Left lung (tissue), 10 donors: ENCODE results near the gene VPS41. TPM values are rescaled to one million over a fixed set of nuclear protein-coding genes. Genes with fewer than 3 reads are reported as not detected.

Experiments used
- ATAC-seq: fragments of 200-7000 bp; cut with Tn5 transposase; one replicate; pipeline ENCODE4 v1.9.1; 2020; ENCODE audit warnings: moderate library complexity
- DNase-seq, 4 donors: peaks; one replicate each; pipeline ENCODE4 v3.0.0-alpha.2; 2013 to 2020
- H3K27ac ChIP-seq, 2 donors: fragments of 200-600 bp; sonication (generic) in 1 of 2; one replicate each; pipeline versions ENCODE4 v1.5.0 to v1.8.0; 2020 to 2021
- H3K27me3 ChIP-seq, 2 donors: fragments of 200-600 bp; sonication (generic) in 1 of 2; one replicate each; pipeline versions ENCODE4 v1.5.0 to v1.8.0; 2020 to 2021
- H3K36me3 ChIP-seq, 2 donors: fragments of 200-600 bp; sonication (generic) in 1 of 2; one replicate each; pipeline versions ENCODE4 v1.5.0 to v1.8.0; 2020 to 2021
- H3K4me1 ChIP-seq, 2 donors: fragments of 200-600 bp; one replicate each; pipeline ENCODE4 v1.8.0; 2021
- H3K4me3 ChIP-seq, 2 donors: fragments of 200-600 bp; sonication (generic) in 1 of 2; one replicate each; pipeline versions ENCODE4 v1.5.0 to v1.8.0; 2020 to 2021; ENCODE audit warnings: mild to moderate bottlenecking in 1 of 2
- H3K9me3 ChIP-seq, 2 donors: fragments of 200-600 bp; sonication (generic) in 1 of 2; one replicate each; pipeline versions ENCODE4 v1.5.0 to v1.8.0; 2020 to 2021
- intact Hi-C, 2 donors: fragments of 100-400 bp; cut with DNase I; formaldehyde crosslinking; loops; one replicate each; pipeline versions ENCODE4 v1.11.2 to v1.14.2; 2022
- polyA plus RNA-seq, 6 donors: library from polyadenylated mRNA; unstranded; fragments of 120-200 nt; gene quantifications; one replicate each; pipeline ENCODE4 v1.2.1, GENCODE V29; 2013; ENCODE audit not compliant: insufficient read length in 6 of 6
- total RNA-seq, 2 donors: library from RNA; stranded (reverse); fragmentation: NEBNext Ultra II Directional; extraction: Animal tissue kit (Norgen Biotek cat#: 25700); gene quantifications; one replicate each; pipeline ENCODE4 v1.2.1, GENCODE V29; 2021
- TF ChIP-seq, protein P1 (sequence below), 2 donors: fragments of 200-600 bp; sonication (generic) in 1 of 2; IDR thresholded peaks; one replicate each; pipeline versions ENCODE4 v1.5.0 to v1.8.0; 2021; ENCODE audit warnings: antibody characterized with exemption in 2 of 2
- donor health status: DM: no; HTN: yes; CAD: no.
- donor health status: DM: no; HTN: no; CAD: no.

Gene VPS41
- total and polyA plus RNA-seq, 8 donors: 63.0 to 99.9 (median 82.3) TPM

DNA sequence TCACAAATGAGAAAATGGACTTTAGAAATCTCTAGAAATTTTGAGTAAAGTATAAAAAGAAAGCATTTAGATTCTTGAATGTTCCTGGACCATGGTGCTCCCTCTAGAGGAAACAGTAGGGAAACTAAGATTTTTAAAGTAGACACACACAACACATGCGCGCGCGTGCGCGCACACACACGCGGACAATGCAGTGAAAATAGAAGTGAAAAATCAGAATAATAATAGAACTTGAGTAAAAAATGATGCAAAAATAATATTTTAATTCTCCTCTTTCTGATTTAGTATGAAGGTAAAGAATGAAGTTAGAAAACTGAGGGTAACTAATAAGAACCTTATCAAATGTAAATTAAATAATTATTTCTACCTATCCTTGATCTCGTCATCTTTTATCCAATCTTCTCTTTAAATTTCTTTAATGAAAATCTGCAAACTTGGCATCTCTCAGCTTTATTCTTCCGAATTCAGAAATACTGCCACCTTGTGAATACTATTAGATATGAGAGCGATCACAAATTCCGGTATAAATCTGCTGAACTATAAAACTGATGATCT, 160.9 kb downstream of the VPS41 start:
- TF ChIP-seq, protein P1, sequence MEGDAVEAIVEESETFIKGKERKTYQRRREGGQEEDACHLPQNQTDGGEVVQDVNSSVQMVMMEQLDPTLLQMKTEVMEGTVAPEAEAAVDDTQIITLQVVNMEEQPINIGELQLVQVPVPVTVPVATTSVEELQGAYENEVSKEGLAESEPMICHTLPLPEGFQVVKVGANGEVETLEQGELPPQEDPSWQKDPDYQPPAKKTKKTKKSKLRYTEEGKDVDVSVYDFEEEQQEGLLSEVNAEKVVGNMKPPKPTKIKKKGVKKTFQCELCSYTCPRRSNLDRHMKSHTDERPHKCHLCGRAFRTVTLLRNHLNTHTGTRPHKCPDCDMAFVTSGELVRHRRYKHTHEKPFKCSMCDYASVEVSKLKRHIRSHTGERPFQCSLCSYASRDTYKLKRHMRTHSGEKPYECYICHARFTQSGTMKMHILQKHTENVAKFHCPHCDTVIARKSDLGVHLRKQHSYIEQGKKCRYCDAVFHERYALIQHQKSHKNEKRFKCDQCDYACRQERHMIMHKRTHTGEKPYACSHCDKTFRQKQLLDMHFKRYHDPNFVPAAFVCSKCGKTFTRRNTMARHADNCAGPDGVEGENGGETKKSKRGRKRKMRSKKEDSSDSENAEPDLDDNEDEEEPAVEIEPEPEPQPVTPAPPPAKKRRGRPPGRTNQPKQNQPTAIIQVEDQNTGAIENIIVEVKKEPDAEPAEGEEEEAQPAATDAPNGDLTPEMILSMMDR (IDR thresholded peaks at IDR 0.05): peak in 1 of 2 donors; percentile 20
- DNase-seq (no peak), ATAC-seq (no peak)
- Histone ChIP-seq H3K27me3 (no peaks in the 10 kb centered on the region), H3K4me1 (no peaks in the 10 kb centered on the region), H3K4me3 (no peak overlapping the region), H3K36me3 (peaks cover 0 to 55% of the 10 kb centered on the region in 2 donors), H3K9me3 (no peaks in the 10 kb centered on the region), H3K27ac (no peak overlapping the region)
- intact Hi-C loops: no loop called here

DNA sequence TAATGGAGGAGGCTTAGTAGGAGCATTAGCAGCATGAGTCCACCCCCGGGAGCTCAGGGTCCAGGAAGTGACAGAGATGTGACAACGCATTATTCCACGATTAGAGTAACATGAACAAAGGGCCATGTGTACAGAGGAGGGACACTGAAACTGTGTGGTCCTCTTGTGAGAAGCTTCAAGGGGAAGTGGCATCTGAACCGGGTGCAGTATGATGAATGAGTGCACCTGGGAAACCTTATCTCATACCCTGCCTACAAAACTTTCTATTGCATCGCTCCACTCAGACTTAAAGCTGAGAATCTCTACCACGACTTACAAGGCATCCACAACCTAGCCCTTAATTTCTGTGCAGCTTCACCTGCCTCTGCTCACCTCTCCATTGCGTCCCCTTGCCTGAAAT, 162.6 kb downstream of the VPS41 start:
- no peak for ATAC-seq
- Histone ChIP-seq H3K4me3 (no peak overlapping the region), H3K4me1 (no peaks in the 10 kb centered on the region), H3K9me3 (no peaks in the 10 kb centered on the region), H3K27me3 (no peaks in the 10 kb centered on the region), H3K27ac (no peak overlapping the region), H3K36me3 (peaks cover 0 to 47% of the 10 kb centered on the region in 2 donors)
- intact Hi-C loops: no loop called here
- no peak for DNase-seq
- TF ChIP-seq, protein P1 (IDR thresholded peaks at IDR 0.05): no peak

DNA sequence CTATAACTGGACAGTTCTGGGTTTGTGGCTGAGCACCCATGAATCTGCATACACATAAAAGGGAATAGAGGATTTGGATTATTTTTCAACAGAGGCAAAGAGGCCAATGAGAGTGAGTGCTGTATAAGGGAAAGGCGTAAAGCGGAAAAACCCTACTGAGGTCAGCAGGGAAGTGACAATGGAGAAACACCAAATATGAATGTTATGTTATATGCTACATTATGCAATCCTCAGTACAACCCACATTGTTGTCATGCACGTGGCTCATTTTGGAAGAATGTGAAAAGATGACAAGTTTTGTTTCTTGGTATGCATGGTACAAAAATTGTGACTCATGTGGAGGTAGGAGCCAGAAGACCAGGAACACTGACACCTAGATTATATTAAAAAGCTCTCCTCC, 164.2 kb downstream of the VPS41 start:
- Histone ChIP-seq H3K36me3 (peaks cover 0 to 49% of the 10 kb centered on the region in 2 donors), H3K9me3 (no peaks in the 10 kb centered on the region), H3K27me3 (no peaks in the 10 kb centered on the region), H3K4me3 (no peak overlapping the region), H3K4me1 (no peaks in the 10 kb centered on the region), H3K27ac (peak overlapping the region in 1 of 2 donors; percentile 2)
- peak; percentile 62 for ATAC-seq
- no peak for DNase-seq
- intact Hi-C loops: no loop called here
- TF ChIP-seq, protein P1 (IDR thresholded peaks at IDR 0.05): no peak

DNA sequence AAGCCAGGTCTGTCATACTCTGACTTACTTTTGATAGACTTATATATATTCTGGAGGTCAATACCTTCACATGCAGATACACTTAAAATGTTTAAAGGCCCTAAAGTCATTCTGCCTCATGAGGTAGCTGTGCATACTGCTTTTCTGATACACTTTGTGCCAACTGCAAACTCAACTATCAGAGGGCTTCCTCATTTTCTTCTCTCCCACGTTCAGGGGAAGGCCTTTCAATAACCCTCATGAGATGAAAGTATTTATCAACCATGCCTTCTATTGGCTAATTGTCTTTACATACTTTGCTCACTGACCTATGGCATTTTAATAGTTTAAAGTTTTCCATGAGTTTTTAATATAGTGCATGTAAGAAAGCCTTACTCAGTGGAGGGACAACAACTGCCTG, 165.1 kb downstream of the VPS41 start:
- no peaks in the 10 kb centered on the region for H3K4me1 ChIP-seq
- H3K27ac ChIP-seq: no peak overlapping the region
- H3K27me3 ChIP-seq: no peaks in the 10 kb centered on the region
- peaks cover 0 to 52% of the 10 kb centered on the region in 2 donors for H3K36me3 ChIP-seq
- intact Hi-C loops: no loop called here
- TF ChIP-seq, protein P1 (IDR thresholded peaks at IDR 0.05): no peak
- H3K4me3 ChIP-seq: no peak overlapping the region
- H3K9me3 ChIP-seq: no peaks in the 10 kb centered on the region
- DNase-seq (no peak), ATAC-seq (no peak)

DNA sequence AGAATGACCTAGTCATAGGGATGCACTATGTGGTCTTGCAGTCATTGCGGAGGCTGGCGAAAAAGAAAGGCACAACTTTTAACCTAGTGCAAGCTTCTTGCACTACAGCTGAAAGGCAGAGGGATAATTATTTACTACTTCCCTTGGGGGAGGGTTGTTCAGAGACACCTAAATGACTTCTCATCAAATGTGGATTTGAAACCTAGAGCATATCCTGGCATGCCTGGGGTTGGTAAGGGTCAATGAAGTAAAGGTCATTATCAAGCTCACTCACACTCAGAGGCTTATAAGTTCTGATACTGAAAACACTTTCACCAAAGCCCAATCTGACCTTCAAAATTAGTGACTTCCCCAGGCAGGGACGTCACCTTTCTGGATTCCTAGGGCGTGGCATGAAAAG, 168.9 kb downstream of the VPS41 start:
- no peak overlapping the region for H3K27ac ChIP-seq
- TF ChIP-seq, protein P1 (IDR thresholded peaks at IDR 0.05): no peak
- intact Hi-C loops: no loop called here
- ATAC-seq (no peak), DNase-seq (no peak)
- no peaks in the 10 kb centered on the region for H3K4me1 ChIP-seq
- H3K27me3 ChIP-seq: no peaks in the 10 kb centered on the region
- peaks cover 0 to 52% of the 10 kb centered on the region in 2 donors for H3K36me3 ChIP-seq
- no peak overlapping the region for H3K4me3 ChIP-seq
- no peaks in the 10 kb centered on the region for H3K9me3 ChIP-seq
